ENCODE results near the gene CAPN14.

The CAPN14 gene

GRCh38 chr2:31234683-31235503 is 17.6 kb upstream of the CAPN14 start:
- Histone ChIP-seq H3K27ac (ENCODE audit: extremely low read depth, low read depth, low read length) (no peak overlapping the region; the same call in 1 of the 2 replicates), H3K36me3 (ENCODE audit: control insufficient read depth in 2 of 2, insufficient read depth in 1 of 2, low read length in 2 of 2) (no peaks in the 10 kb centered on the region; a peak in 1 of 3 replicates), H3K9me3 (ENCODE audit: control insufficient read depth, insufficient read depth, low read depth, low read length) (no peaks in the 10 kb centered on the region), H3K4me3 (ENCODE audit: low read depth, low read length) (peak overlapping the region; percentile 68), H3K4me1 (ENCODE audit: control insufficient read depth, insufficient read depth, low read length) (0 out of 2 replicates have a peak, but pooled peaks cover 2% of the 10 kb centered on the region)
- CTCF ChIA-PET = interaction anchor here (0.6 to 1.1 kb wide), 3 partner anchors 14 to 524 kb away, joined by 3 read pairs; no protein-coding TSS in a partner anchor
- POLR2A ChIA-PET = no interaction called here
- TF ChIP-seq ZNF791 (tag by site-specific recombination; IDR thresholded peaks at IDR 0.05) (no peak), ZNF626 (tag by site-specific recombination; IDR thresholded peaks at IDR 0.05) (no peak), TSHZ1 (tag by site-specific recombination; IDR thresholded peaks at IDR 0.05; ENCODE audit: borderline replicate concordance) (no peak), ZNF704 (tag by site-specific recombination; IDR thresholded peaks at IDR 0.05) (no peak), ZNF133 (tag by site-specific recombination; IDR thresholded peaks at IDR 0.05) (no peak), ZFP41 (tag by site-specific recombination; IDR thresholded peaks at IDR 0.05; ENCODE audit: borderline replicate concordance) (no peak)

- Histone ChIP-seq H3K36me3 (ENCODE audit: control insufficient read depth in 2 of 2, insufficient read depth in 1 of 2, low read length in 2 of 2) (no peaks in the 10 kb centered on the region; a peak in 1 of 3 replicates), H3K27ac (ENCODE audit: extremely low read depth, low read depth, low read length) (no peak within 1 kb of the TSS; the same call in 1 of the 2 replicates), H3K4me1 (ENCODE audit: control insufficient read depth, insufficient read depth, low read length) (0 out of 2 replicates have a peak, but pooled peaks cover 2% of the 10 kb centered on the region), H3K9me3 (ENCODE audit: control insufficient read depth, insufficient read depth, low read depth, low read length) (no peaks in the 10 kb centered on the region), H3K4me3 (ENCODE audit: low read depth, low read length) (peak within 1 kb of the TSS; percentile 68)
- ChIA-PET CTCF (interaction anchor here (0.5 to 4.0 kb wide), 15 partner anchors 10 to 573 kb away, joined by 3 to 25 read pairs (median 3); partner anchors contain the start of gene GALNT14), POLR2A (interaction anchor here (0.9 kb wide), 1 partner anchor 56 kb away, joined by 3 read pairs; no protein-coding TSS in a partner anchor)
- TF ChIP-seq ZNF561 (tag by site-specific recombination; IDR thresholded peaks at IDR 0.05; ENCODE audit: borderline replicate concordance) = peak; percentile 47; the same call in 1 of the 2 replicates
- TF ChIP-seq ZNF544 (tag by site-specific recombination; IDR thresholded peaks at IDR 0.05) = no peak
- 0 out of 2 replicates have a peak, but pooled peaks have one; percentile 32 for TF ChIP-seq MZF1 (tag by site-specific recombination; IDR thresholded peaks at IDR 0.05; ENCODE audit: borderline replicate concordance)
- TF ChIP-seq, protein P1, sequence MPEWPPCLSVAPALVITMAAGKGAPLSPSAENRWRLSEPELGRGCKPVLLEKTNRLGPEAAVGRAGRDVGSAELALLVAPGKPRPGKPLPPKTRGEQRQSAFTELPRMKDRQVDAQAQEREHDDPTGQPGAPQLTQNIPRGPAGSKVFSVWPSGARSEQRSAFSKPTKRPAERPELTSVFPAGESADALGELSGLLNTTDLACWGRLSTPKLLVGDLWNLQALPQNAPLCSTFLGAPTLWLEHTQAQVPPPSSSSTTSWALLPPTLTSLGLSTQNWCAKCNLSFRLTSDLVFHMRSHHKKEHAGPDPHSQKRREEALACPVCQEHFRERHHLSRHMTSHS (tag by site-specific recombination; IDR thresholded peaks at IDR 0.05) = no peak
- TF ChIP-seq ZBTB17 (tag by site-specific recombination; IDR thresholded peaks at IDR 0.05) = peak; percentile 99
- no peak for TF ChIP-seq PRDM4 (tag by site-specific recombination; IDR thresholded peaks at IDR 0.05)
- TF ChIP-seq ZNF24 (tag by site-specific recombination; IDR thresholded peaks at IDR 0.05) = no peak
- TF ChIP-seq ZIC2 (tag by site-specific recombination; IDR thresholded peaks at IDR 0.05) = peak; percentile 22
- peak; percentile 72; the same call in 1 of the 2 replicates for TF ChIP-seq TRIM28 (IDR thresholded peaks at IDR 0.05; ENCODE audit: borderline replicate concordance, low read length)
- TF ChIP-seq ZFP37 (tag by site-specific recombination; IDR thresholded peaks at IDR 0.05) = no peak
- TF ChIP-seq ZNF514 (tag by site-specific recombination; IDR thresholded peaks at IDR 0.05) = no peak
- TF ChIP-seq YY1 (tag by site-specific recombination; IDR thresholded peaks at IDR 0.05) = peak; percentile 95
- no peak for TF ChIP-seq SALL2 (tag by site-specific recombination; IDR thresholded peaks at IDR 0.05; ENCODE audit: borderline replicate concordance)
- TF ChIP-seq, protein P2, sequence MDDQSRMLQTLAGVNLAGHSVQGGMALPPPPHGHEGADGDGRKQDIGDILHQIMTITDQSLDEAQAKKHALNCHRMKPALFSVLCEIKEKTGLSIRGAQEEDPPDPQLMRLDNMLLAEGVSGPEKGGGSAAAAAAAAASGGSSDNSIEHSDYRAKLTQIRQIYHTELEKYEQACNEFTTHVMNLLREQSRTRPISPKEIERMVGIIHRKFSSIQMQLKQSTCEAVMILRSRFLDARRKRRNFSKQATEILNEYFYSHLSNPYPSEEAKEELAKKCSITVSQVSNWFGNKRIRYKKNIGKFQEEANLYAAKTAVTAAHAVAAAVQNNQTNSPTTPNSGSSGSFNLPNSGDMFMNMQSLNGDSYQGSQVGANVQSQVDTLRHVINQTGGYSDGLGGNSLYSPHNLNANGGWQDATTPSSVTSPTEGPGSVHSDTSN (CRISPR knock-in tag; IDR thresholded peaks at IDR 0.05) = peak; percentile 55; the same call in 1 of the 2 replicates
- TF ChIP-seq ZNF2 (tag by site-specific recombination; IDR thresholded peaks at IDR 0.05) = no peak
- no peak for TF ChIP-seq OVOL3 (tag by site-specific recombination; IDR thresholded peaks at IDR 0.05)
Measured at GRCh38 chr2:31233741-31234682, 16.7 kb upstream of the CAPN14 start, which contains the start of gene EHD3. Gene EHD3 (plus strand): TSS chr2:31234152. CDS start chr2:31234622, 470 bp downstream.
